Fibroblast of the aortic adventitia (primary cell): ENCODE measurements around the gene LAMA2. TPM values are rescaled to one million over a fixed set of nuclear protein-coding genes. Genes with fewer than 3 reads are reported as not detected.

Experiments
- DNase-seq: peaks from one replicate; pipeline ENCODE4 v3.0.0-alpha.2; 2010; ENCODE audit warnings: low read depth
- H3K4me3 ChIP-seq: 2 replicates; pipeline ENCODE4 v1.5.1; 2011; ENCODE audit warnings: low read depth, mild to moderate bottlenecking, control low read depth, low read length, moderate library complexity
- total RNA-seq: library from RNA; depleted of rRNA; stranded (reverse); fragments of >200 nt; gene quantifications from 2 replicates; pipeline ENCODE4 v1.2.3, GENCODE V29; 2012; ENCODE audit warnings: low replicate concordance
- TF ChIP-seq, protein P1 (sequence below): IDR thresholded peaks from 2 replicates; pipeline ENCODE4 v1.5.1; 2011; ENCODE audit warnings: mild to moderate bottlenecking, low read length, control low read depth, inconsistent platforms; ENCODE audit not compliant: insufficient read depth

LAMA2 gene
- total RNA-seq, 1 donor: 99.1 TPM

DNA sequence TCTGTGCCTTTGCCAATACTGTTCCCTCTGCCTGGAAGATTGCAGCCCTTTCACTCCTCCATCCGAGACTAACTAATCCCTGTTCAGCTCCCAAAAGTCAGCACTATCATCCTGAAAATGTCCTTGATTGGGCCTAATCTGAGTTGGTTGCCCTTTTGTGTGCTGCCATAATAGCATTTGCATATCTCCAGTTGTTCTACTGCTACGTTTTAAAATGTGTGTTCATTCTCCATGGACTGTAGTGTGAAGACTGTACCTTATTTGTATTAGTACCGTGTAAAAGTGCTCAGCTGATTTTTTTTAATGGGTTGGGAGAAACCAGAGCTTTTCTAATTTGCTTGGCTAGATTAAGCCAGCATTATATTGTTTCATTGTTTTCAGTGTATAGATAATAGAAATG, 401.3 kb downstream of the LAMA2 start:
- DNase-seq: no peak
- TF ChIP-seq, protein P1, sequence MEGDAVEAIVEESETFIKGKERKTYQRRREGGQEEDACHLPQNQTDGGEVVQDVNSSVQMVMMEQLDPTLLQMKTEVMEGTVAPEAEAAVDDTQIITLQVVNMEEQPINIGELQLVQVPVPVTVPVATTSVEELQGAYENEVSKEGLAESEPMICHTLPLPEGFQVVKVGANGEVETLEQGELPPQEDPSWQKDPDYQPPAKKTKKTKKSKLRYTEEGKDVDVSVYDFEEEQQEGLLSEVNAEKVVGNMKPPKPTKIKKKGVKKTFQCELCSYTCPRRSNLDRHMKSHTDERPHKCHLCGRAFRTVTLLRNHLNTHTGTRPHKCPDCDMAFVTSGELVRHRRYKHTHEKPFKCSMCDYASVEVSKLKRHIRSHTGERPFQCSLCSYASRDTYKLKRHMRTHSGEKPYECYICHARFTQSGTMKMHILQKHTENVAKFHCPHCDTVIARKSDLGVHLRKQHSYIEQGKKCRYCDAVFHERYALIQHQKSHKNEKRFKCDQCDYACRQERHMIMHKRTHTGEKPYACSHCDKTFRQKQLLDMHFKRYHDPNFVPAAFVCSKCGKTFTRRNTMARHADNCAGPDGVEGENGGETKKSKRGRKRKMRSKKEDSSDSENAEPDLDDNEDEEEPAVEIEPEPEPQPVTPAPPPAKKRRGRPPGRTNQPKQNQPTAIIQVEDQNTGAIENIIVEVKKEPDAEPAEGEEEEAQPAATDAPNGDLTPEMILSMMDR: no peak
- no peak overlapping the region for H3K4me3 ChIP-seq

DNA sequence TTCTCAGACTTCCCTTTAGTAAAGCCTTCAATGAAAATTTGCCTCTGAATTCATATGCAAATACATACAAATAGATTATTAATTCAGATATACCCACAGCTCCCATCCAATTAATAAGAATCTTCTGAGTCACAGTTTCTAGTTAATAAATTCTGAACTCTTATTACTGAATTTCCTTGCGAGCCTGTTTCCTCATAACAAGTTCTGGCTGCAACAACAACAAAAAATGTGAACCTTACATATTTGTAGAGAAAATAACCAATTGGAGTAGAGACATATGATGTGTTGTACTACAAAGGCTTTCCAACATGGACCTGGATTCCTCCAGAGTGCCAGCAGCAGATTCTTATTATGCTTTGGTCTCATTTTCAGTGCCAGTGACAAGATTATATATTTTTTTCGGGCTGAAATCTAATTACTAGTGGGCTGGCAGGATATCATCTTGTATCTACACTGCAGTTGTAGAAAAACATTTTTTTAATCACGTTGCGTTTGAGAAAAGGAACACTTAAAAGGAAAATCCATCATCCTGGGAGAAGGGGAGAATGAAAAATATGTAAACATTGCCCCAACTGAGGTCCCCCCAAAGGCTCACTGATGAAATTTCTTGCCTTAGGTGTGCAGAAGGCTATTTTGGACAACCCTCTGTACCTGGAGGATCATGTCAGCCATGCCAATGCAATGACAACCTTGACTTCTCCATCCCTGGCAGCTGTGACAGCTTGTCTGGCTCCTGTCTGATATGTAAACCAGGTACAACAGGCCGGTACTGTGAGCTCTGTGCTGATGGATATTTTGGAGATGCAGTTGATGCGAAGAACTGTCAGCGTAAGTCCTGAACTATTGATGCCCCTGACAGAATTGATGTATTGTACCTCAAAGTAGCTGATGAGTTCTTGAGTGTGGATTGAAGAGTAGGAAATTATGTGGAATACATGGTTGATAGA, 404.6 kb downstream of the LAMA2 start:
- TF ChIP-seq, protein P1: no peak
- no peak for DNase-seq
- H3K4me3 ChIP-seq: no peak overlapping the region

DNA sequence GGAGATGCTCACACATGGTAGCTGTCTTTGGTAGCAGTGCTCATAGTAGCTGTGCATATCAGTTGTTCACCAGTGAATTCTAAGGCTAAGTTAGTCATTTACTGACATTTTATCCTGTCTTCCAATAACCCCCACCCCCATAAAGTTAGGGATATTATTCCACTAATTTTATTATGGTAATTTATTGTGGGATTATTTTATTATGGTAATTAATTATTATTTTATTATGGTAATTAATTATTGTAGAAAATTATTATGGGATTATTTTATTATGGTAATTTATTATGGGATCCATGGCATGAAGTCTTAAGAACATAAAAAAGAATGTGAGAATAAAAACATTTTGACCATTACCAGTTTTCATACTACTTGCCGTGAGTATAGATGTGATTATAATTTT, 406.5 kb downstream of the LAMA2 start:
- no peak for DNase-seq
- TF ChIP-seq, protein P1: no peak
- H3K4me3 ChIP-seq: no peak overlapping the region

DNA sequence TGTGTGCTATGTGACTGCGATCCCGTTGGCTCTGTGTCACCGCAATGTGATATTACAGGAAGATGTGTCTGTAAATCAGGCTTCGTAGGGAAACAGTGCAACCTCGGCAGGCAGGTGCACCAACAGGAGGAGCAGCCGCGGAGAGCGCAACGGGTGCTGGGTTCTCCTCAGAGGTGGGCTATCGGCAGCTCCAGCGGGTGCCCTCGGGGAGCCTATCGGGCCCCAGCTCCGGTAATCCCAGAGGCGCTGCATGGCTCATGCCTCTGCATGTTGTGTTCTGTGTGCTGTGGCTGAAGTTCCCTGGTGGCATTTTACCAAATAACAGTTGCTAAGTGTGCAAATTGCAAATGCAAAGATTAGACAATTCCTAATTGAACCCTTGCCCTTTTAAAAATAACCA, 409.9 kb downstream of the LAMA2 start:
- TF ChIP-seq, protein P1: no peak
- DNase-seq: no peak
- no peak overlapping the region for H3K4me3 ChIP-seq

DNA sequence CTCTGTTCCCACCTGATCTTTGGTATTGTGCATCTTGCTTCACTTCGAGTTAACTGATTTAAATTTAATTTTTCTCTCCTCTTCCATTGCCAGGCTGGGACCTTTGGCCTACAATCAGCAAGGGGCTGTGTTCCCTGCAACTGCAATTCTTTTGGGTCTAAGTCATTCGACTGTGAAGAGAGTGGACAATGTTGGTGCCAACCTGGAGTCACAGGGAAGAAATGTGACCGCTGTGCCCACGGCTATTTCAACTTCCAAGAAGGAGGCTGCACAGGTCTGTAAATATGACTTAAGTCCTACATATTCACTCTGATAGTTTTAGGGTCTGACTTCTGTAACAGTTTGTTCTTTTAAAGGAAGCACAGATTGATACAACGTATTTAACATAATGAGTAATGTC, 414.7 kb downstream of the LAMA2 start:
- TF ChIP-seq, protein P1: no peak
- no peak for DNase-seq
- H3K4me3 ChIP-seq: no peak overlapping the region

DNA sequence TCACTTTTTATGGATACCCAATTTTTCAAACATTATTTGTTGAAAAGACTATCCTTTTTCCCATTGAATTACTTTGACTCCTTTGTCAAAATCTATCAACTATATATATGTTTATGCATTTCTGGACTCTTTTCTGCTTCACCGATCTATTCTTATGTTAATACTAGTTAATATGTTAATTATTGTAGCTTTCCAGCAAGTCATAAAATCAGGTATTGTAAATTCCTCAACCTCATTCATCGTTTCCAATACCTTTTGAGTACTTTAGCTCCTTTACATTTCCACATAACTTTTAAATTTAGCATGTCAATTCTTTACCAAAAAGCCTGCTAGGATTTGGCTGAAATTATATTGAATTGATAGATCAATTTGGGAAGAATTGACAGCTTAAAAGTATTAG, 419.7 kb downstream of the LAMA2 start:
- DNase-seq: no peak
- no peak overlapping the region for H3K4me3 ChIP-seq
- TF ChIP-seq, protein P1: no peak

DNA sequence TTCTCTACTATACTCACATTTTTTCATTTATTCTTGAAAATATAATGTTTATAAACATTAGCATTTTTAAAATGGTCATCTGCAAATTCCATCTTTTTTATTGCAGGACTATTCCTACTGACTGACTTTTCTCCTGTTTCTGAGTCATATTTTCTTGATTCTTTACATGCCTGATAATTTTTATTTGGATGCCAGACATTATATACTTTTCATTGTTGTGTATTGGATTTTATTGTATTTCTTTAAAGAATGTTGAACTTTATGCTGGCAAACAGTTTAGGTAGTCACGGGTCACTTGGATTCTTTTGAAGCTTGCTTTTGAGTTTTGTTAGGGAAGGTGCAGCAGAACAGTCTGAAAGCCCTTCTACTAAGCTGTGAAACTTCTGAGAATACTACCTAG, 423.9 kb downstream of the LAMA2 start:
- TF ChIP-seq, protein P1: no peak
- no peak overlapping the region for H3K4me3 ChIP-seq
- DNase-seq: no peak
